HL-60 (cell line): ENCODE data around the gene ANKRD39.

Experiments
- POLR2AphosphoS5 ChIP-seq: IDR thresholded peaks from 2 replicates; pipeline ENCODE4 v1.6.1; 2012; ENCODE audit warnings: low read depth
- REST ChIP-seq: IDR thresholded peaks from 2 replicates; pipeline ENCODE4 v1.6.1; 2012; ENCODE audit warnings: low read depth; ENCODE audit not compliant: insufficient replicate concordance
- SPI1 ChIP-seq: IDR thresholded peaks from 2 replicates; pipeline ENCODE4 v1.6.1; 2012; ENCODE audit warnings: low read depth, mild to moderate bottlenecking, borderline replicate concordance
- TF ChIP-seq, protein P1 (sequence below): IDR thresholded peaks from one replicate; pipeline ENCODE4 v1.5.1; 2011; ENCODE audit warnings: low read length, control low read depth, inconsistent platforms; ENCODE audit not compliant: insufficient read depth

- TF ChIP-seq, protein P1, sequence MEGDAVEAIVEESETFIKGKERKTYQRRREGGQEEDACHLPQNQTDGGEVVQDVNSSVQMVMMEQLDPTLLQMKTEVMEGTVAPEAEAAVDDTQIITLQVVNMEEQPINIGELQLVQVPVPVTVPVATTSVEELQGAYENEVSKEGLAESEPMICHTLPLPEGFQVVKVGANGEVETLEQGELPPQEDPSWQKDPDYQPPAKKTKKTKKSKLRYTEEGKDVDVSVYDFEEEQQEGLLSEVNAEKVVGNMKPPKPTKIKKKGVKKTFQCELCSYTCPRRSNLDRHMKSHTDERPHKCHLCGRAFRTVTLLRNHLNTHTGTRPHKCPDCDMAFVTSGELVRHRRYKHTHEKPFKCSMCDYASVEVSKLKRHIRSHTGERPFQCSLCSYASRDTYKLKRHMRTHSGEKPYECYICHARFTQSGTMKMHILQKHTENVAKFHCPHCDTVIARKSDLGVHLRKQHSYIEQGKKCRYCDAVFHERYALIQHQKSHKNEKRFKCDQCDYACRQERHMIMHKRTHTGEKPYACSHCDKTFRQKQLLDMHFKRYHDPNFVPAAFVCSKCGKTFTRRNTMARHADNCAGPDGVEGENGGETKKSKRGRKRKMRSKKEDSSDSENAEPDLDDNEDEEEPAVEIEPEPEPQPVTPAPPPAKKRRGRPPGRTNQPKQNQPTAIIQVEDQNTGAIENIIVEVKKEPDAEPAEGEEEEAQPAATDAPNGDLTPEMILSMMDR, result no peak
- no peak for TF ChIP-seq REST
- no peak for TF ChIP-seq SPI1
- no peak for TF ChIP-seq POLR2AphosphoS5
Observed at GRCh38 chr2:96802721-96803120, 55.1 kb downstream of the ANKRD39 start.
